GM12872 (cell line): ENCODE results near the gene XXYLT1.
A peak's percentile ranks its signal among the peaks of the same experiment; 100 is the strongest.

Source experiments
- CTCF ChIP-seq: IDR thresholded peaks from 3 replicates; pipeline ENCODE4 v1.5.1; 2011; ENCODE audit warnings: low read depth, mild to moderate bottlenecking, low read length, moderate library complexity; ENCODE audit not compliant: insufficient read depth

The XXYLT1 gene

GRCh38 chr3:195265363-195265976 lies 5.5 kb downstream of the XXYLT1 start:
- TF ChIP-seq CTCF: no peak

GRCh38 chr3:195263925-195264600 lies 6.9 kb downstream of the XXYLT1 start:
- TF ChIP-seq CTCF: no peak

GRCh38 chr3:195263193-195263924 lies 7.6 kb downstream of the XXYLT1 start:
- no peak for TF ChIP-seq CTCF

GRCh38 chr3:195261925-195262324 lies 9.0 kb downstream of the XXYLT1 start:
- TF ChIP-seq CTCF: no peak

- TF ChIP-seq CTCF: no peak
Observed at GRCh38 chr3:195260280-195260905, 10.6 kb downstream of the XXYLT1 start.

GRCh38 chr3:195259475-195260279 lies 11.3 kb downstream of the XXYLT1 start:
- peak; percentile 62; the same call in 1 of the 3 replicates for TF ChIP-seq CTCF
